K562 (cell line): ENCODE data around the gene ERN1. TPM values are rescaled to one million over a fixed set of nuclear protein-coding genes. Genes with fewer than 3 reads are reported as not detected.
A peak's percentile ranks its signal among the peaks of the same experiment; 100 is the strongest.

ENCODE experiments used
- ADNP ChIP-seq: fragments of 200-800 bp; sonication (Bioruptor generic); IDR thresholded peaks from 2 replicates; pipeline ENCODE4 v1.6.1; 2016; ENCODE audit warnings: missing genetic modification characterization, missing compliant biosample characterization
- CEBPG ChIP-seq, 3 experiments: fragments of 200-800 bp in 1 of 3; sonication (Bioruptor generic) in 1 of 3; sonication (generic) in 1 of 3; formaldehyde crosslinking in 1 of 3; IDR thresholded peaks in 2 of 3; conservative IDR thresholded peaks in 1 of 3; 2 replicates each; pipeline versions ENCODE4 v1.6.1 to v1.8.0; 2016 to 2022; ENCODE audit warnings: missing compliant biosample characterization in 2 of 3, missing genetic modification characterization in 2 of 3, mild to moderate bottlenecking in 1 of 3, missing genetic modification reagents in 1 of 3
- NCOR1 ChIP-seq: fragments of 450-650 bp; IDR thresholded peaks from 2 replicates; pipeline ENCODE4 v1.6.1; 2016; ENCODE audit warnings: mild to moderate bottlenecking, moderate library complexity
- NUFIP1 ChIP-seq: fragments of 450-650 bp; IDR thresholded peaks from 2 replicates; pipeline ENCODE4 v1.6.1; 2018; ENCODE audit not compliant: partially characterized antibody
- SMARCA4 ChIP-seq: fragments of 450-650 bp; IDR thresholded peaks from 2 replicates; pipeline ENCODE4 v1.6.1; 2016
- SMARCA5 ChIP-seq: fragments of 450-650 bp; IDR thresholded peaks from 2 replicates; pipeline ENCODE4 v1.6.1; 2016
- SP1 ChIP-seq: sonication (generic); formaldehyde crosslinking; IDR thresholded peaks from 2 replicates; pipeline ENCODE4 v1.8.1; 2022; ENCODE audit warnings: mild to moderate bottlenecking, missing genetic modification reagents
- STAG1 ChIP-seq: sonication (generic); formaldehyde crosslinking; IDR thresholded peaks from 2 replicates; pipeline ENCODE4 v1.5.0; 2020; ENCODE audit warnings: missing genetic modification reagents, borderline replicate concordance
- ZBTB40 ChIP-seq, 2 experiments: fragments of 450-650 bp in 1 of 2; sonication (generic) in 1 of 2; formaldehyde crosslinking in 1 of 2; IDR thresholded peaks; 2 replicates each; pipeline versions ENCODE4 v1.7.1 to v1.9.0; 2016 to 2022; ENCODE audit warnings: inconsistent platforms in 1 of 2, mild to moderate bottlenecking in 1 of 2, missing genetic modification reagents in 1 of 2
- polyA plus RNA-seq, 8 experiments: library from polyadenylated mRNA; depleted of rRNA in 4 of 8; stranded (reverse) in 5 of 8; unstranded in 3 of 8; fragments of >200 nt; fragmentation: Nextera tagmentation in 2 of 8; fragmentation: Illumina TruSeq in 1 of 8; extraction: Ambion mirVana in 2 of 8; extraction: Trizol in 1 of 8; gene quantifications; 2 replicates each; pipeline versions ENCODE4 v1.2.1 to v1.2.3, GENCODE V29; 2011 to 2014; ENCODE audit warnings: inconsistent platforms in 1 of 8, missing spikeins in 1 of 8
- total RNA-seq, 7 experiments: library from RNA; depleted of rRNA in 6 of 7; stranded (reverse); fragments of >200 nt in 6 of 7; fragmentation: Illumina TruSeq in 2 of 7; extraction: Trizol in 2 of 7; gene quantifications; 2 replicates each; pipeline versions ENCODE4 v1.2.1 to v1.2.3, GENCODE V29; 2011 to 2021; ENCODE audit warnings: low replicate concordance in 1 of 7

ERN1 gene
- total and polyA plus RNA-seq, 9 of the 15 experiments (the other 6 are each of a cell fraction or from before 2014, with no cell fraction given) = 2.1 to 22.5 (median 7.3) TPM

DNA sequence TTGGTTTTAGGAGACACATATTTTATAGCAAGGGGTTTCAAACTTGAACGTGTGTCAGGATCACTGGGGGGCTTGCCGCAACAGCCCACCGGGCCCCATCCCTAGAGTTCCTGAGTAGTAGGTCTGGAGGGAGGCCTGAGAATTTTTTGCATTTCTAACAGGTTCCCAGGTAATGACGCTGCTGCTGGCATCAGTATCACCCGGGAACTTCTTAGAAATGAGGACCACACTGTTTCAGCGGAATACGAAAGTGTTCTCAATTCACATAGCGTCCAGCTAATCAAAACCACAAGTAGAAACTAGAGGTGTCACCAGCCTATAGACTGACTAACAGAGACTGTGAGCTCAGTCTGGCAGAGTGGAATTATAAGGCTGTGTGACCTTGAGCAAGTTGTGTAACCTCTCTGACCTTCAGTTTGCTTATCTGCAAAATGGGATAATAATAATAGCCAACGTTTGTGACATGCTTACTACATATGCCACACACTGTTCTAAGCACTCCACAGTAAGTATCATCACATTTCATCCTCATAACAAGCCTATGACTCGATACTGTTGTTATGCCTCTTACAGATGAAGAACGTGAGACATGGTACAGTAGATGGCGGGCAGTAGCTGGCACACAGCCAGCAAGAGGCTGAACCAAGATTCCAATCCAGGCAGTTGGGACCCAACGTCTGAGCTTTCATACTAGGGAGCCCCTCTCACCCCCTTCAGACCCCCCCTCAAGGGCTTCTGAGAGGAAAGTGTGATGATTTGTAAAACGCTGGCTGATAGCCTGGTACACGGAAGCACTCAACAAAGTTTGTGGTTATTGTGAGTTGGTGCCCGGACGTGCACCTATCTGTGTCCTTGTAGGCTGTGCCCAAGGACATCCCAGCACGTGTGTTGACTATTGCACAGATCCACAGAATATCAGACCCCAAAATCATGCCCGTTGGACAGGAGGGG is 104.9 kb downstream of the ERN1 start (continued):
- TF ChIP-seq CEBPG (CRISPR knock-in tag; IDR thresholded peaks at IDR 0.05) = 0 out of 2 replicates have a peak, but pooled peaks have one; percentile 5
- TF ChIP-seq CEBPG (tag; conservative IDR thresholded peaks at IDR 0.05 in 1 of 2, IDR thresholded peaks at IDR 0.05 in 1 of 2) = no peak
- no peak for TF ChIP-seq NUFIP1
- peak; percentile 96 for TF ChIP-seq ADNP
- no peak for TF ChIP-seq SMARCA4
- no peak for TF ChIP-seq SP1
- TF ChIP-seq SMARCA5 = peak; percentile 88; the same call in 1 of the 2 replicates
- no peak for TF ChIP-seq ZBTB40 (IDR thresholded peaks at IDR 0.05)
- TF ChIP-seq ZBTB40 (CRISPR knock-in tag; IDR thresholded peaks at IDR 0.05) = no peak
- TF ChIP-seq STAG1 = no peak
- TF ChIP-seq NCOR1 = 0 out of 2 replicates have a peak, but pooled peaks have one; percentile 19
